ENCODE results near the gene MYEOV.

DNA sequence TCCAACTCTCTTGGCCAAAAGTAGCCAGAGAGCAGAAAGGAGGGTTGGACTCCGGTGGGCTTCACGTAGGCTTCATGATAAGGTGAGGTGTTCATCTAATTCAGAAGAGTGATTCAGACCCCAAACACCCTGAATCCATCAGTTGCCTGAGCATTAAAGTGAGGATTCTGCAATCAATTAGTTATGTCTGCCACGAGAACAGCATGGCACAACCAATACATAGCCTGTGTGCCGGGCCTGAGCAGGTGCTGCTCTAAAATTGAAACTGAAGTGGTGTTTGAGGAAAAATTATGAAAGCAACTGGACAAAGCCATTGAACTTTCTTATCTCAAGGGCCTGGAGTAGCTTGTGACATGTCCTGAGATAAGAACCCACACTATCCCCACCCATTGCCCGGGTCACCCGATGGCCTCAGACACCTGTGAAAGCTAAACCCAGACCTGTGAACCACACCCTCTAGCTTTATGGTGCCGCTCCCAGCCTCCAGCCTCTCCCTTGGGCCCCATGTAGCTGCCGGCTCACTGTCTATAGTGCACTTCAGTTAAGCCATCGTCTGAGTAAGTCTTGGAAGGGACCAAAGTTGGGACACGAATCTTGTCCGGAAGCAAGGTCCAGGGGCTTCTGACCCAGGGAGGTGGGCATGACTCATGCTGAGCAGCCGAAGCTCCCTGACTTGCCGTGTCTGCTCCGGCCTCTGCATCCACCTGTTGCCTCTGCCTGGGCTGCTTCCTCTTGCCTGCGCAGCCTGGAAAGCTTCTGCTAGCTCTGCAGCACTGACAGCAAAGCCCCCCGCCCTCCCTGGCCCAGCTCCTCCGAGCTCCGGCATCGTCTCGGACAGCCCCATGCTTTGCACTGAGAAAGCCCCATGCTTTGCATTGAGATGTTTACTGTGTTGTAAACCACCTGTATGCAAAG, 5.7 kb upstream of the MYEOV start:
- TF ChIP-seq CTCF (IDR thresholded peaks at IDR 0.05) (no peak), EZH2 (IDR thresholded peaks at IDR 0.05; ENCODE audit: borderline replicate concordance, insufficient read depth, low read depth, low read length, poor library complexity, severe bottlenecking) (no peak)
